GM19397 (cell line): ENCODE measurements around the gene P3H3.
"Not testable (repeated sequence)": the region's sequence is repeated elsewhere in the genome, so short reads cannot be mapped to it uniquely, and the experiment has no call there.

Experiments used
- ATAC-seq: cut with Tn5 transposase; IDR thresholded peaks from one replicate; pipeline ENCODE4 v1.9.1; 2021; ENCODE audit warnings: mild to moderate bottlenecking, moderate library complexity; ENCODE audit not compliant: unreplicated experiment

Gene P3H3

GRCh38 chr12:6886206-6886999, 58.2 kb downstream of the P3H3 start:
- ATAC-seq: not testable (repeated sequence)

GRCh38 chr12:6887460-6887859, 59.3 kb downstream of the P3H3 start:
- no peak for ATAC-seq

- no peak for ATAC-seq
Observed at GRCh38 chr12:6888360-6888759, 60.2 kb downstream of the P3H3 start.

- not testable (repeated sequence) for ATAC-seq
Observed at GRCh38 chr12:6888794-6889193, 60.6 kb downstream of the P3H3 start.
